Osteoblast (primary cell): Measurements from ENCODE around the gene OR56A3. TPM values are rescaled to one million over a fixed set of nuclear protein-coding genes. Genes with fewer than 3 reads are reported as not detected.
A peak's percentile ranks its signal among the peaks of the same experiment; 100 is the strongest.

Experiments
- DNase-seq: peaks from one replicate; pipeline ENCODE4 v3.0.0; 2011; ENCODE audit warnings: low spot score, mixed read lengths; ENCODE audit not compliant: insufficient read length; ENCODE audit errors: missing footprints
- H2AFZ ChIP-seq: 2 replicates; pipeline ENCODE4 v1.6.0; 2011; ENCODE audit warnings: mild to moderate bottlenecking, low read length
- H3K27ac ChIP-seq: 2 replicates; pipeline ENCODE4 v1.5.1; 2011; ENCODE audit warnings: mild to moderate bottlenecking, low read depth, low read length, moderate library complexity
- H3K27me3 ChIP-seq: 2 replicates; pipeline ENCODE4 v1.6.0; 2012; ENCODE audit warnings: mild to moderate bottlenecking, control low read depth, inconsistent platforms, low read length, moderate library complexity; ENCODE audit not compliant: insufficient read depth
- H3K36me3 ChIP-seq: 2 replicates; pipeline ENCODE4 v1.5.1; 2011; ENCODE audit warnings: mild to moderate bottlenecking, low read length, control low read depth, moderate library complexity; ENCODE audit not compliant: insufficient read depth
- H3K4me1 ChIP-seq: 2 replicates; pipeline ENCODE4 v1.5.1; 2011; ENCODE audit warnings: mild to moderate bottlenecking, low read length, control low read depth, moderate library complexity; ENCODE audit not compliant: insufficient read depth
- H3K4me2 ChIP-seq: 2 replicates; pipeline ENCODE4 v1.6.0; 2011; ENCODE audit warnings: mild to moderate bottlenecking, low read length; ENCODE audit not compliant: insufficient read depth
- H3K4me3 ChIP-seq: fragments of 200-600 bp; sonication (generic); 3 replicates; pipeline ENCODE4 v1.5.1; 2012; ENCODE audit warnings: mild to moderate bottlenecking, low read length, inconsistent platforms; ENCODE audit not compliant: insufficient read depth
- H3K79me2 ChIP-seq: 2 replicates; pipeline ENCODE4 v1.6.0; 2012; ENCODE audit warnings: mild to moderate bottlenecking, low read length, control low read depth, inconsistent platforms; ENCODE audit not compliant: insufficient read depth
- H3K9me3 ChIP-seq: 2 replicates; pipeline ENCODE4 v1.5.1; 2011; ENCODE audit warnings: low read depth, low read length, control low read depth
- H4K20me1 ChIP-seq: 2 replicates; pipeline ENCODE4 v1.6.0; 2012; ENCODE audit warnings: mild to moderate bottlenecking, low read length, control low read depth; ENCODE audit not compliant: insufficient read depth
- CTCF ChIP-seq: IDR thresholded peaks from 2 replicates; pipeline ENCODE4 v1.5.1; 2011; ENCODE audit warnings: mild to moderate bottlenecking, low read depth, low read length, moderate library complexity; ENCODE audit errors: extremely low read depth
- total RNA-seq: library from RNA; depleted of rRNA; stranded (reverse); fragments of >200 nt; gene quantifications from 2 replicates; pipeline ENCODE4 v1.2.3, GENCODE V29; 2012

Gene OR56A3
- total RNA-seq, 1 donor = not detected

- H3K27me3 ChIP-seq = no peaks in the 10 kb centered on the region
- no peaks in the 10 kb centered on the region for H3K79me2 ChIP-seq
- H2AFZ ChIP-seq = no peak overlapping the region
- no peak for DNase-seq
- no peak for TF ChIP-seq CTCF
- no peak overlapping the region for H3K27ac ChIP-seq
- H3K4me1 ChIP-seq = no peaks in the 10 kb centered on the region
- no peak overlapping the region for H3K4me2 ChIP-seq
- no peaks in the 10 kb centered on the region for H3K36me3 ChIP-seq
- H3K9me3 ChIP-seq = no peaks in the 10 kb centered on the region
- no peak overlapping the region for H3K4me3 ChIP-seq
- no peaks in the 10 kb centered on the region for H4K20me1 ChIP-seq
Measured at GRCh38 chr11:5928811-5929210, 13.2 kb upstream of the OR56A3 start.

- Histone ChIP-seq H3K79me2 (no peaks in the 10 kb centered on the region), H3K27me3 (no peaks in the 10 kb centered on the region), H3K9me3 (no peaks in the 10 kb centered on the region), H3K4me1 (no peaks in the 10 kb centered on the region), H3K27ac (no peak overlapping the region), H3K4me3 (no peak overlapping the region), H3K36me3 (no peaks in the 10 kb centered on the region), H2AFZ (no peak overlapping the region), H3K4me2 (no peak overlapping the region), H4K20me1 (no peaks in the 10 kb centered on the region)
- TF ChIP-seq CTCF = no peak
- DNase-seq = peak; percentile 18
Measured at GRCh38 chr11:5929571-5930368, 12.3 kb upstream of the OR56A3 start.

DNA sequence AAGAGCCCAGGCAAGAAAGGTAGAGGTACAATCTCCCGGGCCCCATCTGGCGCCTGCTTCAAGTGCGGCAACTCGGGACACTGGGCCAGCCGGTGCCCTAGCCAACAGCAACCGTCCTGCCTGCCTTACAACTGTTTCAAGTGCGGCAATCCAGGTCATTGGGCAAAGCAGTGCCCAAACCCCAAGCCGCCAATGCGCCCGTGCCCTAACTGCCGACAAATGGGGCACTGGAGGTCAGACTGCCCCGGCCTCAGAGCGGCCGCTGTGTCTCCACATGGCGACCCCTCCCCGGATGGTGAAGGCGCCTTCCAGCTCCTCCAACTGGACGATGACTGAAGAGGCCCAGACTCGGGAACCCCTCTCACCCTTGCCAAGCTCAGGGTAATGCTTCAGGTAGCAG is 11.4 kb upstream of the OR56A3 start:
- Histone ChIP-seq H3K79me2 (no peaks in the 10 kb centered on the region), H3K27ac (no peak overlapping the region), H3K27me3 (no peaks in the 10 kb centered on the region), H3K4me2 (no peak overlapping the region), H3K36me3 (no peaks in the 10 kb centered on the region), H2AFZ (no peak overlapping the region), H3K4me3 (no peak overlapping the region), H3K4me1 (no peaks in the 10 kb centered on the region), H3K9me3 (no peaks in the 10 kb centered on the region), H4K20me1 (no peaks in the 10 kb centered on the region)
- DNase-seq = peak; percentile 69
- no peak for TF ChIP-seq CTCF

- H3K79me2 ChIP-seq = no peaks in the 10 kb centered on the region
- H3K4me2 ChIP-seq = no peak overlapping the region
- TF ChIP-seq CTCF = no peak
- no peaks in the 10 kb centered on the region for H3K27me3 ChIP-seq
- peak; percentile 58 for DNase-seq
- no peak overlapping the region for H2AFZ ChIP-seq
- no peaks in the 10 kb centered on the region for H3K4me1 ChIP-seq
- H4K20me1 ChIP-seq = no peaks in the 10 kb centered on the region
- H3K36me3 ChIP-seq = no peaks in the 10 kb centered on the region
- no peak overlapping the region for H3K27ac ChIP-seq
- H3K9me3 ChIP-seq = no peaks in the 10 kb centered on the region
- no peak overlapping the region for H3K4me3 ChIP-seq
Measured at GRCh38 chr11:5931061-5931460, 11.0 kb upstream of the OR56A3 start.
